ENCODE data around the gene FRMPD1.
A peak's percentile ranks its signal among the peaks of the same experiment; 100 is the strongest.
"Not testable (repeated sequence)": the region's sequence is repeated elsewhere in the genome, so short reads cannot be mapped to it uniquely, and the experiment has no call there.

The FRMPD1 gene

GRCh38 chr9:37745970-37746369 lies 95.2 kb downstream of the FRMPD1 start:
- no peak for DNase-seq

GRCh38 chr9:37746448-37747270 lies 95.9 kb downstream of the FRMPD1 start:
- no peak for DNase-seq

- DNase-seq = peak in 3 of 5 donors; percentile 25 to 53 (median 41)
Measured at GRCh38 chr9:37747271-37747753, 96.6 kb downstream of the FRMPD1 start.

GRCh38 chr9:37749129-37749528 lies 98.4 kb downstream of the FRMPD1 start:
- DNase-seq = no peak

DNA sequence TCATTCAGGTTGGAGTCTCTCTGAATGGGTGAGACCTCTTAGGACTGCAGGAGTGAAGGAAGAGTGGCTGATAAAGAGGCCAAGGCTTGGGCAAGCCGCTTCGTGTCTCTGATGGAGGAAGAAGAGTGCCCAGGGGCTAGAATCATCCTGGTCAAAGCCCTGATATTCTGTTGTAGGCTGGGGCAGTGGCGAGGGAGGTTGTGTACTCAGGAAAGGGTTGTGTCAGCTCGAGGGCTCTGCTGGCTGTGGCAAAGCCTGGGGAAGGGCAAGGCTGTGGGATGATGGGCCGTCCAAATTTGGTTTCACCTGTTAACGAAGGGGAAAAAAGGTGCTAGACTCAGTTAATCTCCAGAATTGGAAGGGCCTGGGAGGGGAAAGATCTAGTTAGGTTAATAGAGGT lies 100.4 kb downstream of the FRMPD1 start:
- DNase-seq = no peak

DNA sequence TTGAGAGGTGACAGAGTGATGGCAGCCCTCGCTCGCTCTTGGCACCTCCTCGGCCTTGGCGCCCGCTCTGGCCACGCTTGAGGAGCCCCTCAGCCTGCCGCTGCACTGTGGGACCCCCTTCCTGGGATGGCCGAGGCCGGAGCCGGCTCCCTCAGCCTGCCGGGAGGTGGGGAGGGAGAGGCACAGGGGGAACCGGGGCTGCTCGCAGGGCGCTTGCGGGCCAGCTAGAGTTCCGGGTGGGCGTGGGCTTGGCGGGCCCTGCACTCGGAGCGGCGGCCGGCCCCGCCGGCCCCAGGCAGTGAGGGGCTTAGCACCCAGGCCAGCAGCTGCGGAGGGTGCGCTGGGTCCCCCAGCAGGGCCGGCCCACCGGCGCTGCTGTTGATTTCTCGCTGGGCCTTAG lies 101.0 kb downstream of the FRMPD1 start:
- not testable (repeated sequence) for DNase-seq

GRCh38 chr9:37752112-37752511 lies 101.4 kb downstream of the FRMPD1 start:
- not testable (repeated sequence) for DNase-seq

DNA sequence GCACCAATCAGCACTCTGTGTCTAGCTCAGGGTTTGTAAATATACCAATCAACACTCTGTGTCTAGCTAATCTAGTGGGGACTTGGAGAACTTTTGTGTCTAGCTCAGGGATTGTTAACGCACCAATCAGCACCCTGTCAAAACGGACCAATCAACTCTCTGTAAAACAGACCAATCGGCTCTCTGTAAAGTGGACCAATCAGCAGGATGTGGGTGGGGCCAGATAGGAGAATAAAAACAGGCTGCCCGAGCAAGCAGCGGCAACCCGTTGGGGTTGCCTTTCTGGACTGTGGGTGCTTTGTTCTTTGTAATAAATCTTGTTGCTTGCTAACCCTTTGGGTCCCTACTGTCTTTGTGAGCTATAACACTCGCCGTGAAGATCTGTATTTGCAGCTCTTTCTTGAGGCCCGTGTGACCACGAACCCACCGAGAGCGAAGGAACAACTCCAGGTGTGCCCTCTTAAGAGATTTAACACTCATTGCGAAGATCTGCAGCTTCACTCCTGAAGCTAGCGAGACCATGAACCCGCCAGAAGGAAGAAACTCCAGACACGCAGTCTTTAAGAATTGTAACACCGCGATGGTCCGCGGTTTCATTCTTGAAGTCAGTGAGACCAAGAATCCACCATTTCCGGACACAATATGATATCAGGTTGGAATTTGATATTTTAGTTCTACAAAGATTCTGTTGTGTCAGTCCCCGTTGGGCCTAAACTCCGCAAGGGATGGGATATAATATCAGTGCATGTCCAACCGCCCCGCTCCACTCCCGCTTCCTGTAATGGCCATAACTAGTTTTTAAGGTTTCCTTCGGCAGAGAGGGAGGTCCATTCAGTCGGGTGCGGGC lies 102.1 kb downstream of the FRMPD1 start:
- DNase-seq = no peak

DNA sequence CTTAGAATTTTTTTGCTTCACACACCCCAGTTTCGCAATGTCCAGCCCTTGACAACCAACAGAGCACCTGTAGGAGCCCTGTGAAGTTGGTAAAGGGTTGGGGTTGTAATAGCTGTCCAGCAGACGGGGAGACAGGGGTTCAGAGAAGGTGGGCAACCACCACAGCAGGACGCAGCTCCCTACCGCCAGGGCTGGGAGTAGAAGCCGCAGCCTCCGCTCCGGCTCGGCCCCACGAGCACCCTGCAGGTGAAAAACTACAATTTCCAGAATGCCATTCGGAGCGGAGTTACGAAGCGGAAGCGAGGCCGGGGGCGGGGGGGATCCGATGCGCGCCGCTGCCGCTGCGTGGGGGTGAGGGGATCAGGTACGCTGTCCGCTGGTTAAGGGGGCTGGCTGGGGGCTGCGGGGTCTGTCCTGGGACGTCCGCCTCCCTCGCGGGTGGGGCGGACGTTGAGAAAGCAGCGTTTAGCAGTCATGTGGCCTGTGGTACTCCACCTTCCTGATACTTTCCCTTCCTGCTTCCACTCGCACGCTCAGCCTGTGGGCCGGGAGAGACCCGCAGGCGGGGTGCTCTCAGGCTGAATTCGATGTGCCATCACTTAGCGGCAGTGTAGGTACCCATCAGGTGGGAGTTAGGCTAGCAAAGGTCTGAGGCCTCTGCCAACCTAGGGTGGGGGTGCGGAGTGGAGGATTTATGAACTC lies 102.9 kb downstream of the FRMPD1 start, which contains the start of gene TRMT10B:
Gene TRMT10B, plus strand, starts transcription at position 317 of the 702 bp plus-strand sequence. CDS start 8,127 bp downstream, outside the sequence.
- peak; percentile 24 to 75 (median 59) for DNase-seq

DNA sequence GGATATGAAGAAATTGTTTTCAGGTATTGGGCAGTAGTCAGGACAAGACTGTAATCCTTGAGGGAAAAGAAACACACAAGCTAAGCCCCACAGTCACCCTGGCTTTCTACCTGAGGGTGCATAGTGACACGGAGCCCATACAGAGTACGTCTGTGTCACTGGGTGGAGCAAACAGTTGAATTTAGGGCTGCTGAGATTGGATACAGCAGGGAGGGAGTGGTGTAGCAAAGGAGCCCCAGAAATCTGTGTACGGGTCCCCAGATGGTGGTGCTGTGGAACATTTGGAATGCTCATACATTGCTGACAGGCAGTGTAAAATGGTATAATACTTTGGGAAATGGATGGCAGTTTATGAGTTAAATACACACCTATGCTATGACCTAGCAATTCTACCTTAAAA lies 108.0 kb downstream of the FRMPD1 start:
- DNase-seq = no peak

- no peak for DNase-seq
Measured at GRCh38 chr9:37760416-37761161, 109.8 kb downstream of the FRMPD1 start.

GRCh38 chr9:37761511-37761910 lies 110.8 kb downstream of the FRMPD1 start:
- DNase-seq = no peak

GRCh38 chr9:37765263-37765662 lies 114.5 kb downstream of the FRMPD1 start:
- DNase-seq = not testable (repeated sequence)

DNA sequence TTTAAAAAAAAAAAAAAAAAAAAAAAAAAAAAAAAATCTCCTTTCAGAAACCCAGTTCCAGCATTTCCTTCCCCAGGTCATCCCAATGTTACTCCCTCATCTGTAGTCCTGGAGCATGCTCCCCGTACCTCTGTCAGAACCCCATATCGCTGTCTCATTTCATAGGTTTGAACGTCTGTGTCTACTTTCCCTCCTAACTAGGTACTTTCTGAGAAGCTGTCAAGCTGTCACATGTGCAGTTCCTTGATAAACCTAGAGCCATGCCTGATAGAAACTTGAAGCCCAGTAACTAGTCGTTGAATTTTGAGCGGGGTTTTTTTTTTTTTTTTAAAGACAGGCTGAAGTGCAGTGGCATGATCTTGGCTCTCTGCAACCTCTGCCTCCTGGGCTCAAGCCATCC lies 118.6 kb downstream of the FRMPD1 start:
- DNase-seq = no peak

- DNase-seq = no peak
Measured at GRCh38 chr9:37769995-37770394, 119.2 kb downstream of the FRMPD1 start.

DNA sequence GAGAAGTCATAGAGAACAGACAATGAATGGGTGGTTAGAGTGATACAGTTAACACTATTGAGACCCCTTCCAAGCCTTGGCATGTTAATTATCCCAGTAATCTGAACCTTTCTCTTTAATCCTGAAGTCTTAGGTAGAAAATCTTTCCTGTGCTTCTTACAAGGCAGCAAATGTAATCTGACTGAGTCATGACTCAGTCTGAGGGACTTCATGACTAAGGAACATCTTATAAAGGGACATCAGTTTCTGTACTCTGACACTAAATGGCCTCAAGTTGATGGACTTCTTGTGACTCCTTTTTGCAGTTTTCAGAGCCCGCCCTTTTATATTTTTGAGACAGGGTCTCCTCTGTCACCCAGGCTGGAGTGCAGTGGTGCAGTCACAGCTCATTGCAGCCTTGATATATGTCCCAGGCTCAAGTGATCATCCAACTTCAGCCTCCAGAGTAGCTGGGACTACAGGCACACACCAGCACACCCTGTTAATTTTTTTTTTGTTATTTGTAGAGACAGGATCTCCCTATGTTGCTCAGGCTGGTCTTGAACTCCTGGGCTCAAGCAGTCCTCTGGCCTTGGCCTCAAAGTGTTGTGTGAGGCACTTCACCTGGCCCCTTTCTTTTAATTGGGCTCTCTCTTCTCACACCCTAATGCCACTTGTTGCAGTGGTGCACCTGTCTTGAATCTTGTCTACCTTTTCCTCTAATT lies 124.6 kb downstream of the FRMPD1 start:
- DNase-seq = no peak

DNA sequence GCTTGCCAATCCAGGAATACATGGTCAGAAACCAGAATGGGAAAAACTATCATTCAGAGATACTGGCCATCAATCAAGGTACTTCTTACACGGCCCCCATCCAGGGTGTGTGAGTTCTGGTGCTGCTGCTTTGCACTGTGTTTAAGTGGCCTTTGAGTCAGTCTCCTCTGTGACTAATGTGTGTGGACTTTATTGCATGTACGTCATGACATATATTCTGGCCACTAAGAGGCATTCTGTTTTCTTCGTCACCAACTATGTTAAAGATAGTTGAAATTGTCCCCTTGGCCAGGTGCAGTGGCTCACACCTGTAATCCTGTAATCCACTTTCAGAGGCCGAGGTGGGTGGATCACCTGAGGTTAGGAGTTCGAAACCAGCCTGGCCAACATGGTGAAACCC lies 125.6 kb downstream of the FRMPD1 start:
- DNase-seq = no peak

GRCh38 chr9:37778534-37778933 lies 127.8 kb downstream of the FRMPD1 start:
- DNase-seq = no peak

DNA sequence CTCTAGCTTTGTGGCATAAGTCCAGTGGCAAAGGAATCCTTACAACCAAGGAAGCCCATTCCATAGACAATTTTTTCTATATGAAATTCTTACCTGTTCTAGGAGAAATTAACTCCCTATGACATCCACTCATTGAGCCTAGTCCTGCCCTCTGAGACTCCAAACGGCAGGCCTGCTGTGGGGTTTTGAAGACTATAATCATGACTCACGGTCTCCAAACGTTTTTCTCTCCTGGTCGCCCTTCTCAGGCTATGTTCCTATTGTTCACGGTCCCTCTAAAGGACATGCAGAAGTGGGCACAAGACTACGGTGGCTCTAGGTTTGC lies 133.5 kb downstream of the FRMPD1 start:
- no peak for DNase-seq

- DNase-seq = peak; percentile 71 to 91 (median 79)
Measured at GRCh38 chr9:37784616-37785483, 134.1 kb downstream of the FRMPD1 start, which contains the start of gene EXOSC3. Gene EXOSC3 (minus strand): TSS chr9:37785064. CDS start chr9:37785044, 20 bp downstream.
